Activated T-cell treated with anti-CD3 and anti-CD28 coated beads for 4 hours (primary cell): ENCODE measurements around the gene ELP1.
"Not testable (repeated sequence)": the region's sequence is repeated elsewhere in the genome, so short reads cannot be mapped to it uniquely, and the experiment has no call there.

Source experiments
- DNase-seq: peaks from one replicate; pipeline ENCODE4 v3.0.0-alpha.2; 2020

The ELP1 gene, protein sequence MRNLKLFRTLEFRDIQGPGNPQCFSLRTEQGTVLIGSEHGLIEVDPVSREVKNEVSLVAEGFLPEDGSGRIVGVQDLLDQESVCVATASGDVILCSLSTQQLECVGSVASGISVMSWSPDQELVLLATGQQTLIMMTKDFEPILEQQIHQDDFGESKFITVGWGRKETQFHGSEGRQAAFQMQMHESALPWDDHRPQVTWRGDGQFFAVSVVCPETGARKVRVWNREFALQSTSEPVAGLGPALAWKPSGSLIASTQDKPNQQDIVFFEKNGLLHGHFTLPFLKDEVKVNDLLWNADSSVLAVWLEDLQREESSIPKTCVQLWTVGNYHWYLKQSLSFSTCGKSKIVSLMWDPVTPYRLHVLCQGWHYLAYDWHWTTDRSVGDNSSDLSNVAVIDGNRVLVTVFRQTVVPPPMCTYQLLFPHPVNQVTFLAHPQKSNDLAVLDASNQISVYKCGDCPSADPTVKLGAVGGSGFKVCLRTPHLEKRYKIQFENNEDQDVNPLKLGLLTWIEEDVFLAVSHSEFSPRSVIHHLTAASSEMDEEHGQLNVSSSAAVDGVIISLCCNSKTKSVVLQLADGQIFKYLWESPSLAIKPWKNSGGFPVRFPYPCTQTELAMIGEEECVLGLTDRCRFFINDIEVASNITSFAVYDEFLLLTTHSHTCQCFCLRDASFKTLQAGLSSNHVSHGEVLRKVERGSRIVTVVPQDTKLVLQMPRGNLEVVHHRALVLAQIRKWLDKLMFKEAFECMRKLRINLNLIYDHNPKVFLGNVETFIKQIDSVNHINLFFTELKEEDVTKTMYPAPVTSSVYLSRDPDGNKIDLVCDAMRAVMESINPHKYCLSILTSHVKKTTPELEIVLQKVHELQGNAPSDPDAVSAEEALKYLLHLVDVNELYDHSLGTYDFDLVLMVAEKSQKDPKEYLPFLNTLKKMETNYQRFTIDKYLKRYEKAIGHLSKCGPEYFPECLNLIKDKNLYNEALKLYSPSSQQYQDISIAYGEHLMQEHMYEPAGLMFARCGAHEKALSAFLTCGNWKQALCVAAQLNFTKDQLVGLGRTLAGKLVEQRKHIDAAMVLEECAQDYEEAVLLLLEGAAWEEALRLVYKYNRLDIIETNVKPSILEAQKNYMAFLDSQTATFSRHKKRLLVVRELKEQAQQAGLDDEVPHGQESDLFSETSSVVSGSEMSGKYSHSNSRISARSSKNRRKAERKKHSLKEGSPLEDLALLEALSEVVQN (N-terminal part only)

GRCh38 chr9:108933718-108934322 lies at the start of gene ELP1:
ELP1 (minus strand) TSS chr9:108934124; CDS start chr9:108931146, 2,978 bp downstream.
- DNase-seq, result peak; percentile 84

DNA sequence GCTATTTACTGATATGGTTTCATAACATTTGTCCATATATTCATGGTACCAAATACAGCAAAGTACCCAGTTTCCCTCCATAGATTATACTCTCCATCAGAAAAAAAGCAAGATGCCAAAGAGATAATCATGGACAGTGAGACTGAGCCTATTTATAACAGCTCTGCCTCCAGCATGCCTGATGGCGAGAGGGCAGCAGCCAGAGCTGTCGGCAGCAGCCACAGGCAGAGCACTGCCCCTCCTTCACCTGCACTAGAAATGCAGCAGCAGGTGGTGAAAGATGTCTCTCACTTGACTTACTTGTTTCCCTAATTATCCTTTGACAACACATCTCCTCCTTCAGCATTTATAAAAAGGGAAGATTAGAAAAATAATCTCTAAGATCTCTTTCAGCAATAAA lies 47.0 kb upstream of the ELP1 start:
- no peak for DNase-seq

DNA sequence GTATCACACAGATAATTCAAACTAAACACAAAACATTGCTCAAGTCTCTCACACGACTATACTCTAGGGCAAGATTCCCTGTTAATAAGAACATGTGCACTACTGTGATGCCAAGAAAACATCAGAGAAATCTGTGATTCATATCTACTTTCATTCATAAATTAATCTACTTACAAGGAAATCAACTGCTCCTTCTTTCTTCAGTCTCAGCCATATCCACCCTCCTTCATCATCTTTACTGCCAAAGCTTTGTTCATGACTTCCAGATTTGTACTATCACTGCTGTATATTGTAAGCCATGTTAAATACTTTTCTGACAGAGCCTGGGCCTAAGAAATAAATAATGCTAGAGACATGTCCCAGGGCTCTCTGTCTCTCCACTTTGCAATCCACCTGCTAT lies 44.3 kb upstream of the ELP1 start:
- DNase-seq, result no peak

DNA sequence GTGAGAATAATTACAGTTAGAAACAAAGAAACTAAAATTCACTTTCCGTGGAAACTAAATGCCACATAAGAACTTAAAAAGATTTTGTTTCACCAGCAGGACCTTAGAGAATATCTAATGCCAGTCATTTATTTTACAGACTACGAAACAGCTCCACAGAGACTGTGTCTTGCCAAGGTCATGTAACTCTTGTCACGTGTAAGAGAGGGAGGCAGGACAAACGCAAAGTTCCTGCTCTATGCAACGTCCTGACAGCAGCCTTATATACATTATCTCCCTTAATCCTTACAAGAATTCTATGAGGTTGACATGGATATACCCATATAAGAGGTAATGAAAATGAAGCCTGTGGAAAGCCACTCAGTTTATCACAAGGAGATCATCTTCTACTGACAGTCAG lies 40.0 kb upstream of the ELP1 start:
- no peak for DNase-seq

GRCh38 chr9:108972626-108973209 lies 38.8 kb upstream of the ELP1 start:
- no peak for DNase-seq

GRCh38 chr9:108972186-108972585 lies 38.3 kb upstream of the ELP1 start:
- DNase-seq, result no peak

GRCh38 chr9:108971392-108971791 lies 37.5 kb upstream of the ELP1 start:
- not testable (repeated sequence) for DNase-seq

- no peak for DNase-seq
Measured at GRCh38 chr9:108967916-108968315, 34.0 kb upstream of the ELP1 start.

DNA sequence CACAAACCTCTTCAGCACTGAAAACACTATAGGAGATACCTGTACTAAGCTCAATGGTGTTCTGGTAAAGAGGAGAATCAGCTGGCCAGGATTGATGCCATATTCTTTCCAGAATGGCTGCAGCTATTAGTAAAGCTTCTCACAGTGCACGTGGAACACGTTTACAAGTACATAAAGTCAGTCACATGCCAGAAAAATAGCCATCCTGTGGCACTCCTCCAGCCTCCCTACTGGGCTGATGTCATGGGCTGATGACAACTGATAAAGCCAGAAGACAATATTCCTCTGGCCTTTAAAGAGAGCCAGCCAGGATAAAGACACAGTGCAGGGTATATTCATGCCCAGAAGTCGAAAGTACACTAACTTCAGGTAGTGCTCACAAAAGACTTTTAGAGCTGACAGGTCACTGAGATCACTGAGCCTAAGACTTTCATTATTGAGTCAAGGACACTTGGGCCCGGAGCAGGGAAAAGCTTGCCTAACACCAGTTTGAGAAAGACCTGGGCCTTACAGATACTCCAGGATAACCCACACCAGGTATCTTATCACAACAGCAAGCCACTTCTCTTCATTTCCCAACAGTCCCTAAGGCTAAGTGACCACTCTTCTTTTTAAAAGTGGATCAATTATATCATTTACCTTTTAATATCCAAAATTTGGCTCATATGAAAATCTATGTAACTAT lies 29.7 kb upstream of the ELP1 start:
- DNase-seq, result no peak

- DNase-seq, result no peak
Measured at GRCh38 chr9:108961151-108961550, 27.2 kb upstream of the ELP1 start.

- DNase-seq, result no peak
Measured at GRCh38 chr9:108960331-108960730, 26.4 kb upstream of the ELP1 start.

GRCh38 chr9:108956631-108957026 lies 22.7 kb upstream of the ELP1 start:
- DNase-seq, result no peak

- no peak for DNase-seq
Measured at GRCh38 chr9:108956022-108956630, 22.2 kb upstream of the ELP1 start.

DNA sequence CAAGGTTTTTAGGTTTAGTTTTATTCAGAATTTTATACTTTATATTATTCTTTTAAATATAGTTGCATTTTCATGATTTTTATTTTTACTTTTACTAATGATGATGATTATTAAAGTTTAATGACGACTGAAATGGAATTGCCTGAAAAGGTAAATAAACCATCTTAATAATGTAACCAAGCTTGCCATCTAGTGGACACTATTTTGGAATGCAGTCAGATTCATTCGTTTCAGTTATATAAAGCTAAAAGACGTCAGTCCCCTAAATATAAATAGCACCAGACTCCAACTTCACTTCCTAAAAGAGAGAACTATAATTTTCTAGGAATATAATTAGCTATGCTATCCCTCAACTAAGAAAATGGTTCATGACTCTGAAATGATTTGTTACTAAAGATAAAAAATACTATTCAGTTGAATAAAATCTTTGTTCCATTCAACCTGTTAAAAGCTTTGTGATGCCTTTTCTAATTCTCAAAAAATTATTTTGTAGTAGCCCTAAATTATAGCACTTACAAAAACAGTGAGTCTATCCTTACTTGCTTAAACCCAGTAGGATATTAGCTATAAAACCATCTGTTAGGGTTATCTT lies 20.2 kb upstream of the ELP1 start:
- DNase-seq, result no peak

- no peak for DNase-seq
Measured at GRCh38 chr9:108951578-108951977, 17.7 kb upstream of the ELP1 start.

- DNase-seq, result no peak
Measured at GRCh38 chr9:108950168-108950567, 16.2 kb upstream of the ELP1 start.

- DNase-seq, result no peak
Measured at GRCh38 chr9:108939975-108940374, 6.1 kb upstream of the ELP1 start.

GRCh38 chr9:108937561-108938305 lies 3.8 kb upstream of the ELP1 start:
- DNase-seq, result no peak

DNA sequence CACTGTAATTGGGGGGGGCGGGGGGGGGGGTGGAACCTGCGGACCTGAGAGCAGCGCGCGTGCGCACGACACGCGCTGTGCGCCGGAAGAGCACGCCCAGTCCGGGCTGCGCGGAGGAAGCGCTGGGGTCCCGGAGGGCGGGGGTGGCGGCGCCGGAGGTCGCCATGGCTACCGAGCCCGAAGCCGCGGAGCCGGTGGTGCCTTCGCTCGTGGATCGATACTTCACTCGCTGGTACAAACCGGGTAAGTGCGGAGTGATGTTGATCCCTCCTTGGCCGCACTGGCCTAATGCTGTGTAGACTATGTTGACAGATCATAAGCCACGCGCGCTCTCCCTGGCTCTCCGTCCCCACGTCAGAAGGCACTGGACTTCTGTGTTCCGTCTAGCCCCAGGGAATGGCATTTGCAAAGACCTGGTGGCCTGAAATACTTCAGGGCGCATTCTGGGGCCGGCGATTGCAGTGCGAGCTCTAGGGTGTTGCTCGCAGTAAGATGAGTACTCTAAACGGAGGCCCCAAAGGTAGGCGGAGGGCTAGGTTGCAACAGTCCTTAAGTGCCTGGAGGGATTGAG lies 484 bp upstream of the ELP1 start, which contains the start of gene ABITRAM:
Gene ABITRAM, plus strand, starts transcription at position 78 of the 571 bp plus-strand sequence. Its CDS starts 87 bp downstream, at position 165.
- DNase-seq, result peak; percentile 60
